PC-3 (cell line): Measurements from ENCODE around the gene TEX53. TPM values are rescaled to one million over a fixed set of nuclear protein-coding genes. Genes with fewer than 3 reads are reported as not detected.

Source experiments
- ATAC-seq: fragments of 200-7000 bp; cut with Tn5 transposase; 2 replicates; pipeline ENCODE4 v1.9.1; 2020; ENCODE audit warnings: mild to moderate bottlenecking, moderate library complexity
- BruUV-seq: library from RNA; stranded (reverse); fragments of 400-500 nt; replicated peaks from 2 replicates; lab custom pipeline; 2021; lab: Mats Ljungman, UMichigan
- CTCF ChIA-PET: fragments of 300-600 bp; sonication (Branson Sonifier 250); formaldehyde crosslinking; loops from one replicate; lab custom pipeline; 2022; ENCODE audit warnings: antibody characterized with exemption; lab: Charles Lee
- POLR2A ChIA-PET: fragments of 300-600 bp; sonication (Branson Sonifier 250); formaldehyde crosslinking; loops from one replicate; lab custom pipeline; 2022; ENCODE audit warnings: antibody characterized with exemption; ENCODE audit not compliant: unreplicated experiment; lab: Charles Lee
- DNase-seq: peaks from one replicate; pipeline ENCODE4 v3.0.0-alpha.2; 2015
- H2AFZ ChIP-seq: fragments of 300-600 bp; sonication (generic); 2 replicates; pipeline ENCODE4 v1.6.0; 2016; ENCODE audit warnings: antibody characterized with exemption, low read length
- H3F3A ChIP-seq: fragments of 300-600 bp; sonication (generic); one replicate; pipeline ENCODE4 v1.6.0; 2017; ENCODE audit warnings: antibody characterized with exemption, low read length, control low read depth, mild to moderate bottlenecking; ENCODE audit not compliant: unreplicated experiment
- H3K27ac ChIP-seq: fragments of 300-600 bp; sonication (generic); 2 replicates; pipeline ENCODE4 v1.5.1; 2016; ENCODE audit warnings: mild to moderate bottlenecking, low read length
- H3K27me3 ChIP-seq: fragments of 300-600 bp; sonication (generic); 2 replicates; pipeline ENCODE4 v1.6.1; 2016; ENCODE audit warnings: low read length, mixed read lengths
- H3K36me3 ChIP-seq: fragments of 300-600 bp; sonication (generic); 2 replicates; pipeline ENCODE4 v1.6.1; 2016; ENCODE audit warnings: low read depth, mixed run types, low read length, mixed read lengths
- H3K4me1 ChIP-seq: fragments of 300-600 bp; sonication (generic); 2 replicates; pipeline ENCODE4 v1.5.1; 2016; ENCODE audit warnings: low read length; ENCODE audit not compliant: insufficient read depth
- H3K4me2 ChIP-seq: fragments of 300-600 bp; sonication (generic); 2 replicates; pipeline ENCODE4 v1.6.0; 2016; ENCODE audit warnings: low read length
- H3K4me3 ChIP-seq: fragments of 300-600 bp; sonication (generic); 2 replicates; pipeline ENCODE4 v1.5.1; 2016; ENCODE audit warnings: mild to moderate bottlenecking, low read length, mixed read lengths
- H3K79me2 ChIP-seq: fragments of 300-600 bp; sonication (generic); 2 replicates; pipeline ENCODE4 v1.6.1; 2017; ENCODE audit warnings: low read length, mixed read lengths
- H3K9ac ChIP-seq: fragments of 300-600 bp; sonication (generic); 2 replicates; pipeline ENCODE4 v1.6.0; 2016; ENCODE audit warnings: mild to moderate bottlenecking, low read length
- H3K9me2 ChIP-seq: fragments of 300-600 bp; sonication (generic); replicated peaks from 2 replicates; pipeline ENCODE4 v1.6.1; 2016; ENCODE audit warnings: mixed run types, low read length, mixed read lengths
- H3K9me3 ChIP-seq: fragments of 300-600 bp; sonication (generic); 2 replicates; pipeline ENCODE4 v1.6.1; 2016; ENCODE audit warnings: low read length, mixed read lengths
- H4K20me1 ChIP-seq: fragments of 300-600 bp; sonication (generic); 2 replicates; pipeline ENCODE4 v1.6.1; 2016; ENCODE audit warnings: low read length, mixed read lengths
- EZH2 ChIP-seq: fragments of 300-600 bp; sonication (generic); IDR thresholded peaks from one replicate; pipeline ENCODE4 v1.6.1; 2017; ENCODE audit warnings: antibody characterized with exemption, mild to moderate bottlenecking, low read length; ENCODE audit not compliant: unreplicated experiment
- EZH2phosphoT487 ChIP-seq: fragments of 300-600 bp; sonication (generic); IDR thresholded peaks from 2 replicates; pipeline ENCODE4 v1.6.1; 2018; ENCODE audit warnings: mild to moderate bottlenecking, antibody characterized with exemption, low read length, borderline replicate concordance
- intact Hi-C: fragments of 100-400 bp; cut with micrococcal nuclease; formaldehyde crosslinking; loops from 2 replicates; pipeline ENCODE4 v1.9.0; 2023
- total RNA-seq: library from RNA; depleted of rRNA; stranded (reverse); fragments of >200 nt; gene quantifications from 2 replicates; pipeline ENCODE4 v1.2.3, GENCODE V29; 2014
- TF ChIP-seq, protein P1 (sequence below): fragments of 300-600 bp; sonication (generic); conservative IDR thresholded peaks from 2 replicates; pipeline ENCODE4 v1.5.1; 2017; ENCODE audit warnings: antibody characterized with exemption, low read depth, mild to moderate bottlenecking, low read length

Gene TEX53
- total RNA-seq, 1 experiment from 2014 or later: not detected

DNA sequence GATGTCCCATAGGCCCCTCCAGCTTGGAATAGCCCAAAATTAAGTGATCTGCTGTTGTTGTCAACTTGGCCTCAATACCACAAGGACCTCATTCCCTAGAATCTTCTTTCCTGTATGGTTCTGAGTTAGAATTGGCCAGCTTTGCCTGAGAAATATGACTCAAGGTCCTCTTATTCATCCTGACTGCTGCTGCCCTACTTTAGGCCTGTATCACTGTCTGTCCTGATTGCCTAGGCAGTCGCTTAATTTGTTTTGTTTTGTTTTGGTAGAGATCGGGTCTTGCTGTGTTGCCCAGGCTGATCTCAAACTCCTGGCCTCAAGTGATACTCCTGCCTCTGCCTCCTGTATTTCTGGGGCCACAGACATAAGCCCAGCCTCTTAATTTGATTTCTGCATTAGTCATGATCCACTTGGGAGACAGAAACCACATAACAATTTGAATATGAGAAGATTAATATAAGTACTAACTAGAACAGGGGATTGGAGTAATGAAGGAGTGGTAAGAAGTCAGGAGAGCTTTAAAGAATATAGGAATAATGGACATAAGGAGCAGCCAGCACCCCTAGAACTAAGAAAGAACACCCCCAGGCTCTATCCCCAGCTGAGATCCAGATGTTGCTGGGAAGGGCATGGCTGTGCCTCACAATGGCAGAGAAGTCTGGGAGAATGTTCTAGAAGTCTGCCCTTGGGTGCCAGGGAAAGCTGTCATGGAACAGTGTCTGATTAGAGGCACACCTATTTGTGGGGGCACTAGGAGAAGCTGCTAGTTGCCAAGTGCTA is 4.6 kb downstream of the TEX53 start:
- intact Hi-C loops: loop anchor here (1.0 to 10.0 kb wide), 5 partner anchors 61 to 248 kb away; no protein-coding TSS in a partner anchor
- no peak overlapping the region for H3K4me3 ChIP-seq
- no peak overlapping the region for H2AFZ ChIP-seq
- ATAC-seq (peak; percentile 50), DNase-seq (peak; percentile 2)
- no peaks in the 10 kb centered on the region for H3K79me2 ChIP-seq
- no peaks in the 10 kb centered on the region for H3K27me3 ChIP-seq
- H4K20me1 ChIP-seq: no peaks in the 10 kb centered on the region
- no peaks in the 10 kb centered on the region for H3K36me3 ChIP-seq
- ChIA-PET POLR2A (interaction anchor here (1.0 kb wide), 1 partner anchor 66 kb away, joined by 3 read pairs; the partner anchor contains the start of gene ATP6V1G1), CTCF (interaction anchor here (0.7 to 1.7 kb wide), 8 partner anchors 11 to 247 kb away, joined by 3 to 14 read pairs (median 8); no protein-coding TSS in a partner anchor)
- no peak overlapping the region for H3K4me2 ChIP-seq
- no peak for TF ChIP-seq EZH2
- no peak for TF ChIP-seq EZH2phosphoT487
- TF ChIP-seq, protein P1, sequence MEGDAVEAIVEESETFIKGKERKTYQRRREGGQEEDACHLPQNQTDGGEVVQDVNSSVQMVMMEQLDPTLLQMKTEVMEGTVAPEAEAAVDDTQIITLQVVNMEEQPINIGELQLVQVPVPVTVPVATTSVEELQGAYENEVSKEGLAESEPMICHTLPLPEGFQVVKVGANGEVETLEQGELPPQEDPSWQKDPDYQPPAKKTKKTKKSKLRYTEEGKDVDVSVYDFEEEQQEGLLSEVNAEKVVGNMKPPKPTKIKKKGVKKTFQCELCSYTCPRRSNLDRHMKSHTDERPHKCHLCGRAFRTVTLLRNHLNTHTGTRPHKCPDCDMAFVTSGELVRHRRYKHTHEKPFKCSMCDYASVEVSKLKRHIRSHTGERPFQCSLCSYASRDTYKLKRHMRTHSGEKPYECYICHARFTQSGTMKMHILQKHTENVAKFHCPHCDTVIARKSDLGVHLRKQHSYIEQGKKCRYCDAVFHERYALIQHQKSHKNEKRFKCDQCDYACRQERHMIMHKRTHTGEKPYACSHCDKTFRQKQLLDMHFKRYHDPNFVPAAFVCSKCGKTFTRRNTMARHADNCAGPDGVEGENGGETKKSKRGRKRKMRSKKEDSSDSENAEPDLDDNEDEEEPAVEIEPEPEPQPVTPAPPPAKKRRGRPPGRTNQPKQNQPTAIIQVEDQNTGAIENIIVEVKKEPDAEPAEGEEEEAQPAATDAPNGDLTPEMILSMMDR: no peak
- H3K9ac ChIP-seq: no peak overlapping the region
- no TSS peak for BruUV-seq
- no peaks in the 10 kb centered on the region for H3K4me1 ChIP-seq
- H3K9me3 ChIP-seq: no peaks in the 10 kb centered on the region
- H3F3A ChIP-seq: no peaks in the 10 kb centered on the region
- H3K9me2 ChIP-seq: no peaks in the 10 kb centered on the region
- H3K27ac ChIP-seq: no peak overlapping the region

DNA sequence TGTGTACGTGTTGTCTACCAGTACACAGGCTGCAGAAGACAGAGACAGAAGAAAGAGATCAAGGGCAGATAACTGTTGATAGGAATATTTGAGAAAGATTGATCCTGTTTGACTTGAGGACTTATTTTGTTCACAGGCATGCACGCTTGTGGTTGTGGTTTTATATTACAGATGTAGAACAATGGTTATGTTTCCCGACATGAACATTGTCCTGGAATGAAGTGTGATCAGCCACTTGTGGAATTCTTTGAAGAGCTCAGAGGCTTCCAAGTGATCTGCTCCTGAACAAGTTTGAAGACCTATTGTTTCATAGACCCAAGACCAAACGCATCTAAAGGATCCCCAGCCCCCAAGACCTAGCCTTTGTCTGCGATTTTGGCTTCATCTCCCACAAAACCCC is 13.7 kb downstream of the TEX53 start:
- H3K4me2 ChIP-seq: no peak overlapping the region
- CTCF ChIA-PET: no interaction called here
- H3K79me2 ChIP-seq: no peaks in the 10 kb centered on the region
- no peak overlapping the region for H3K4me3 ChIP-seq
- BruUV-seq: no TSS peak
- no peak for DNase-seq
- no peak overlapping the region for H3K9ac ChIP-seq
- no peaks in the 10 kb centered on the region for H3K36me3 ChIP-seq
- ATAC-seq: no peak
- H2AFZ ChIP-seq: no peak overlapping the region
- no peaks in the 10 kb centered on the region for H4K20me1 ChIP-seq
- POLR2A ChIA-PET: no interaction called here
- H3K27me3 ChIP-seq: no peaks in the 10 kb centered on the region
- intact Hi-C loops: no loop called here
- H3F3A ChIP-seq: no peaks in the 10 kb centered on the region
- no peaks in the 10 kb centered on the region for H3K4me1 ChIP-seq
- H3K9me2 ChIP-seq: no peaks in the 10 kb centered on the region
- H3K9me3 ChIP-seq: no peaks in the 10 kb centered on the region
- no peak for TF ChIP-seq EZH2
- TF ChIP-seq EZH2phosphoT487: no peak
- H3K27ac ChIP-seq: no peak overlapping the region

DNA sequence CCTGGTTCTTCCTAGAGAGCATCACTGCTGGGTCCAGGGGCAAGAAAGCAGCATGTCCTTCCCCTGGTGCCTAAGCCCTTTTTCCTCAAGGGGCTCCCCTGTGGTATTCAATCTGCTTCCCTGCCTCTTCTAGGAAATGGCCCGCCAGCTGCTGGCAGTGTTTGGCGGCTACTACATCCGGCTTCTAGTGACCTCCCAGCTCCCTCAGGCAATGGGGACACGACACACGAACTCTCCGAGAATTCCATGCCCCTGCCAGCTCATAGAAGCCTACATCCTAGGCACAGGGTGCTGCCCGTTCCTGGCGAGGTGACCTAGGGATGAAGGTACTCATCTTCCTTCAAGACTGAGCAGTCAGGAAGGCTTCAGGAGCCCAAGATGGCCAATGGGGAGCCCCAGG is 14.6 kb downstream of the TEX53 start:
- H3K4me1 ChIP-seq: no peaks in the 10 kb centered on the region
- H2AFZ ChIP-seq: no peak overlapping the region
- H3K27me3 ChIP-seq: no peaks in the 10 kb centered on the region
- BruUV-seq: no TSS peak
- TF ChIP-seq EZH2 (no peak), EZH2phosphoT487 (no peak)
- TF ChIP-seq, protein P1: no peak
- H3K4me2 ChIP-seq: no peak overlapping the region
- H3K79me2 ChIP-seq: no peaks in the 10 kb centered on the region
- ATAC-seq (no peak), DNase-seq (no peak)
- H3K9me3 ChIP-seq: no peaks in the 10 kb centered on the region
- no peaks in the 10 kb centered on the region for H3F3A ChIP-seq
- no peaks in the 10 kb centered on the region for H3K36me3 ChIP-seq
- intact Hi-C loops: no loop called here
- H3K4me3 ChIP-seq: no peak overlapping the region
- ChIA-PET POLR2A (no interaction called here), CTCF (no interaction called here)
- H3K9ac ChIP-seq: no peak overlapping the region
- H3K9me2 ChIP-seq: no peaks in the 10 kb centered on the region
- no peaks in the 10 kb centered on the region for H4K20me1 ChIP-seq
- H3K27ac ChIP-seq: no peak overlapping the region
